ENCODE measurements around the gene MRPL9. TPM values are rescaled to one million over a fixed set of nuclear protein-coding genes. Genes with fewer than 3 reads are reported as not detected.

The MRPL9 gene
- total and polyA plus RNA-seq, 10 of the 15 experiments (the other 5 are each of a cell fraction or from before 2014, with no cell fraction given): 35.7 to 161 (median 110) TPM

DNA sequence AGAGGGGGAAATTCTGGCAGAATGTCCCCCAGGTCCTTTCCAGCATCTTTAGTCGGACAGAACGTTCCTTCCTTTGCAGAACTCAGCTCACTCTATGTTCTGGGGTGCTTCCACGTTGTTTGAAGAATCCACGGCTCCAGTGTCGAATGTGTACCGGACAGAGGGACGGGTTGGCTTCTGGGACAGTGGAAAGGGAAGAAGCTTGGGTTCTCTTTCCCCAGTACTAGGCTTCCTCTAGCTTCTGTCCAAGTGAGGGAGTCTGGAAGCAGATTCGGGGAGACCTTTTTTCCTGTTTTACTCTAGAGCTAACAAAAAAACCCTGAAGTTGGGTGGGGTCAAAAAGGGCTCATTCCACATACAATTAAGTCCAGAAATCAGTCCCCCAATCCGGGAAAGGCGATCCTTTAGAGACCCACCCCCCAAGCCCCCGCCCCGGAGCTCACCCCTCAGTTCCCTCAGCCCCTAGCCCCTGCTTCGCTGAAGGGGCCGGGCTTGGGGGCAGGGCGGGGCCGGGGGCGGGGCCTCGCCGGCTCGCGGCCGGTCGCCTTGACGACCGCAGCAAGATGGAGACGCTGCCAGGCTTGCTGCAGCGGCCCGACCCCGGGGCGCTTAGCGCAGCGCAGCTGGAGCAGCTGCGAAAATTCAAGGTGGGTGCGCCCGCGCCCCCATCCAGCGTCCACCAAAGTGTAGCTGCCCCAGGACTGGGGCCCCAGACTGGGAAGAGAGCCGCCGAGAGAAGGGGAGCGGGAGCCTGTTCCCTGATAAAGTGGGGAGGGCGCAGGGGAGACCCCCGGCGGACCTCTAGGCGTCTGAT, 42.1 kb downstream of the MRPL9 start, which contains the start of gene RIIAD1:
Gene RIIAD1, plus strand, starts transcription at position 549 of the 814 bp plus-strand sequence. Its CDS starts 15 bp downstream, at position 564.
- DNase-seq (ENCODE audit: low read depth, low spot score): no peak
- H3K36me3 ChIP-seq (ENCODE audit: control insufficient read depth in 2 of 2, insufficient read depth in 2 of 2, low read length in 1 of 2): no peaks in the 10 kb centered on the region
- ChIA-PET POLR2A (interaction anchor here (0.5 to 1.2 kb wide), 3 partner anchors 118 to 593 kb away, joined by 3 to 7 read pairs (median 4); no protein-coding TSS in a partner anchor), CTCF (interaction anchor here (0.6 to 1.9 kb wide), 5 partner anchors 14 to 1488 kb away, joined by 3 to 11 read pairs (median 3); no protein-coding TSS in a partner anchor), SMC1A (ENCODE audit: uncharacterized antibody, unreplicated experiment) (interaction anchor here (0.6 to 1.5 kb wide), 5 partner anchors 11 to 160 kb away, joined by 3 to 8 read pairs (median 3); no protein-coding TSS in a partner anchor), RAD21 (ENCODE audit: unreplicated experiment) (interaction anchor here (0.6 to 1.3 kb wide), 7 partner anchors 11 to 453 kb away, joined by 3 to 4 read pairs (median 3); no protein-coding TSS in a partner anchor)
- 8% methylated on average over 22 of the region's 44 CpGs for WGBS (ENCODE audit: insufficient coverage, insufficient replicate concordance, low lambda C conversion rate, missing lambda C conversion rate)
- H3K27ac ChIP-seq (ENCODE audit: control insufficient read depth, insufficient read depth): peak within 1 kb of the TSS; percentile 68
- peaks cover 16% of the 10 kb centered on the region for H3K4me1 ChIP-seq (ENCODE audit: control insufficient read depth, insufficient read depth, low read length)
- intact Hi-C loops (cut with micrococcal nuclease; ENCODE audit: unreplicated experiment) (loop anchor here (5.0 kb wide), 1 partner anchor 104 kb away; no protein-coding TSS in a partner anchor), in situ Hi-C loops (cut with MboI) (no loop called here)
- no peaks in the 10 kb centered on the region for H4K20me1 ChIP-seq (ENCODE audit: control insufficient read depth, insufficient read depth)
- H3K9ac ChIP-seq (ENCODE audit: control insufficient read depth, insufficient read depth, low read length): peak within 1 kb of the TSS; percentile 65
- H3K4me2 ChIP-seq (ENCODE audit: control insufficient read depth, insufficient read depth): peak within 1 kb of the TSS; percentile 99
- FAIRE-seq: no peak
- peak within 1 kb of the TSS; percentile 96 for H2AFZ ChIP-seq (ENCODE audit: control insufficient read depth, low read depth, low read length)
- peak within 1 kb of the TSS; percentile 76 for H3K4me3 ChIP-seq
- BruUV-seq (replicated peaks): no TSS peak
- H3K79me2 ChIP-seq (ENCODE audit: control insufficient read depth, insufficient read depth, low read length): no peaks in the 10 kb centered on the region
- peak; percentile 92 for ATAC-seq
- peaks cover 3 to 6% of the 10 kb centered on the region in 2 experiments for H3K27me3 ChIP-seq (replicated peaks in 1 of 2; ENCODE audit: control insufficient read depth in 2 of 2, insufficient read depth in 2 of 2, low read length in 1 of 2)
- no peaks in the 10 kb centered on the region for H3K9me3 ChIP-seq (replicated peaks; ENCODE audit: control insufficient read depth, insufficient read depth, low read length)
- TF ChIP-seq, protein P1, sequence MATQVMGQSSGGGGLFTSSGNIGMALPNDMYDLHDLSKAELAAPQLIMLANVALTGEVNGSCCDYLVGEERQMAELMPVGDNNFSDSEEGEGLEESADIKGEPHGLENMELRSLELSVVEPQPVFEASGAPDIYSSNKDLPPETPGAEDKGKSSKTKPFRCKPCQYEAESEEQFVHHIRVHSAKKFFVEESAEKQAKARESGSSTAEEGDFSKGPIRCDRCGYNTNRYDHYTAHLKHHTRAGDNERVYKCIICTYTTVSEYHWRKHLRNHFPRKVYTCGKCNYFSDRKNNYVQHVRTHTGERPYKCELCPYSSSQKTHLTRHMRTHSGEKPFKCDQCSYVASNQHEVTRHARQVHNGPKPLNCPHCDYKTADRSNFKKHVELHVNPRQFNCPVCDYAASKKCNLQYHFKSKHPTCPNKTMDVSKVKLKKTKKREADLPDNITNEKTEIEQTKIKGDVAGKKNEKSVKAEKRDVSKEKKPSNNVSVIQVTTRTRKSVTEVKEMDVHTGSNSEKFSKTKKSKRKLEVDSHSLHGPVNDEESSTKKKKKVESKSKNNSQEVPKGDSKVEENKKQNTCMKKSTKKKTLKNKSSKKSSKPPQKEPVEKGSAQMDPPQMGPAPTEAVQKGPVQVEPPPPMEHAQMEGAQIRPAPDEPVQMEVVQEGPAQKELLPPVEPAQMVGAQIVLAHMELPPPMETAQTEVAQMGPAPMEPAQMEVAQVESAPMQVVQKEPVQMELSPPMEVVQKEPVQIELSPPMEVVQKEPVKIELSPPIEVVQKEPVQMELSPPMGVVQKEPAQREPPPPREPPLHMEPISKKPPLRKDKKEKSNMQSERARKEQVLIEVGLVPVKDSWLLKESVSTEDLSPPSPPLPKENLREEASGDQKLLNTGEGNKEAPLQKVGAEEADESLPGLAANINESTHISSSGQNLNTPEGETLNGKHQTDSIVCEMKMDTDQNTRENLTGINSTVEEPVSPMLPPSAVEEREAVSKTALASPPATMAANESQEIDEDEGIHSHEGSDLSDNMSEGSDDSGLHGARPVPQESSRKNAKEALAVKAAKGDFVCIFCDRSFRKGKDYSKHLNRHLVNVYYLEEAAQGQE (IDR thresholded peaks at IDR 0.05; ENCODE audit: low read depth, low read length): no peak
- no peak for TF ChIP-seq ZNF217 (IDR thresholded peaks at IDR 0.05)
- TF ChIP-seq MXI1 (IDR thresholded peaks at IDR 0.05; ENCODE audit: low read depth, low read length): peak; percentile 34; the same call in 1 of the 2 replicates
- TF ChIP-seq, protein P2, sequence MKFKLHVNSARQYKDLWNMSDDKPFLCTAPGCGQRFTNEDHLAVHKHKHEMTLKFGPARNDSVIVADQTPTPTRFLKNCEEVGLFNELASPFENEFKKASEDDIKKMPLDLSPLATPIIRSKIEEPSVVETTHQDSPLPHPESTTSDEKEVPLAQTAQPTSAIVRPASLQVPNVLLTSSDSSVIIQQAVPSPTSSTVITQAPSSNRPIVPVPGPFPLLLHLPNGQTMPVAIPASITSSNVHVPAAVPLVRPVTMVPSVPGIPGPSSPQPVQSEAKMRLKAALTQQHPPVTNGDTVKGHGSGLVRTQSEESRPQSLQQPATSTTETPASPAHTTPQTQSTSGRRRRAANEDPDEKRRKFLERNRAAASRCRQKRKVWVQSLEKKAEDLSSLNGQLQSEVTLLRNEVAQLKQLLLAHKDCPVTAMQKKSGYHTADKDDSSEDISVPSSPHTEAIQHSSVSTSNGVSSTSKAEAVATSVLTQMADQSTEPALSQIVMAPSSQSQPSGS (IDR thresholded peaks at IDR 0.05; ENCODE audit: low read length): no peak
- TF ChIP-seq, protein P3, sequence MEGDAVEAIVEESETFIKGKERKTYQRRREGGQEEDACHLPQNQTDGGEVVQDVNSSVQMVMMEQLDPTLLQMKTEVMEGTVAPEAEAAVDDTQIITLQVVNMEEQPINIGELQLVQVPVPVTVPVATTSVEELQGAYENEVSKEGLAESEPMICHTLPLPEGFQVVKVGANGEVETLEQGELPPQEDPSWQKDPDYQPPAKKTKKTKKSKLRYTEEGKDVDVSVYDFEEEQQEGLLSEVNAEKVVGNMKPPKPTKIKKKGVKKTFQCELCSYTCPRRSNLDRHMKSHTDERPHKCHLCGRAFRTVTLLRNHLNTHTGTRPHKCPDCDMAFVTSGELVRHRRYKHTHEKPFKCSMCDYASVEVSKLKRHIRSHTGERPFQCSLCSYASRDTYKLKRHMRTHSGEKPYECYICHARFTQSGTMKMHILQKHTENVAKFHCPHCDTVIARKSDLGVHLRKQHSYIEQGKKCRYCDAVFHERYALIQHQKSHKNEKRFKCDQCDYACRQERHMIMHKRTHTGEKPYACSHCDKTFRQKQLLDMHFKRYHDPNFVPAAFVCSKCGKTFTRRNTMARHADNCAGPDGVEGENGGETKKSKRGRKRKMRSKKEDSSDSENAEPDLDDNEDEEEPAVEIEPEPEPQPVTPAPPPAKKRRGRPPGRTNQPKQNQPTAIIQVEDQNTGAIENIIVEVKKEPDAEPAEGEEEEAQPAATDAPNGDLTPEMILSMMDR (IDR thresholded peaks at IDR 0.05 in 2 of 3, conservative IDR thresholded peaks at IDR 0.05 in 1 of 3; ENCODE audit: control insufficient read depth in 2 of 3, extremely low read depth in 1 of 3, insufficient read depth in 1 of 3, low read depth in 3 of 3, low read length in 3 of 3): no peak
- TF ChIP-seq, protein P4, sequence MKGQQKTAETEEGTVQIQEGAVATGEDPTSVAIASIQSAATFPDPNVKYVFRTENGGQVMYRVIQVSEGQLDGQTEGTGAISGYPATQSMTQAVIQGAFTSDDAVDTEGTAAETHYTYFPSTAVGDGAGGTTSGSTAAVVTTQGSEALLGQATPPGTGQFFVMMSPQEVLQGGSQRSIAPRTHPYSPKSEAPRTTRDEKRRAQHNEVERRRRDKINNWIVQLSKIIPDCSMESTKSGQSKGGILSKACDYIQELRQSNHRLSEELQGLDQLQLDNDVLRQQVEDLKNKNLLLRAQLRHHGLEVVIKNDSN (IDR thresholded peaks at IDR 0.05; ENCODE audit: borderline replicate concordance, extremely low read length, insufficient read depth, low read depth, low read length): no peak
- TF ChIP-seq BMI1 (IDR thresholded peaks at IDR 0.05; ENCODE audit: borderline replicate concordance): peak; percentile 57; the same call in 1 of the 2 replicates
- TF ChIP-seq IKZF1 (conservative IDR thresholded peaks at IDR 0.05): no peak
- TF ChIP-seq RBBP5 (conservative IDR thresholded peaks at IDR 0.05): no peak
- no peak for TF ChIP-seq ZNF384 (IDR thresholded peaks at IDR 0.05; ENCODE audit: borderline replicate concordance, low read depth, low read length)
- TF ChIP-seq FOS (IDR thresholded peaks at IDR 0.05; ENCODE audit: borderline replicate concordance, extremely low read depth, insufficient read length): no peak
- TF ChIP-seq SPI1 (IDR thresholded peaks at IDR 0.05; ENCODE audit: borderline replicate concordance, insufficient read depth, low read depth, low read length): no peak
- TF ChIP-seq SMAD1 (IDR thresholded peaks at IDR 0.05; ENCODE audit: low read depth, partially characterized antibody): no peak
- TF ChIP-seq CREB1 (IDR thresholded peaks at IDR 0.05; ENCODE audit: low read depth): no peak

Data from GM12878 (cell line).